HT1080 (cell line): ENCODE measurements around the gene SART3. TPM values are rescaled to one million over a fixed set of nuclear protein-coding genes. Genes with fewer than 3 reads are reported as not detected.

Experiments used
- DNase-seq: peaks from one replicate; pipeline ENCODE4 v3.0.0-alpha.2; 2015; ENCODE audit warnings: low read depth
- total RNA-seq: library from RNA; depleted of rRNA; stranded (reverse); fragments of >200 nt; shearing (Covaris generic); gene quantifications from 2 replicates; pipeline ENCODE4 v1.2.3, GENCODE V29; 2014

The SART3 gene
- total RNA-seq, 1 experiment from 2014 or later, result 229 TPM

GRCh38 chr12:108526482-108527165, 34.3 kb downstream of the SART3 start:
- DNase-seq, result no peak

GRCh38 chr12:108525681-108526080, 35.3 kb downstream of the SART3 start:
- DNase-seq, result peak; percentile 77

GRCh38 chr12:108523365-108523764, 37.6 kb downstream of the SART3 start:
- no peak for DNase-seq

- DNase-seq, result no peak
Observed at GRCh38 chr12:108519558-108519957, 41.4 kb downstream of the SART3 start.

- no peak for DNase-seq
Observed at GRCh38 chr12:108518716-108519496, 42.1 kb downstream of the SART3 start.

- DNase-seq, result no peak
Observed at GRCh38 chr12:108518101-108518715, 42.8 kb downstream of the SART3 start.

- no peak for DNase-seq
Observed at GRCh38 chr12:108517288-108518100, 43.5 kb downstream of the SART3 start.

- no peak for DNase-seq
Observed at GRCh38 chr12:108516511-108517275, 44.3 kb downstream of the SART3 start.

- no peak for DNase-seq
Observed at GRCh38 chr12:108515916-108516315, 45.1 kb downstream of the SART3 start.

GRCh38 chr12:108514973-108515814, 45.8 kb downstream of the SART3 start, which contains the start of gene FICD:
FICD (plus strand) TSS chr12:108515277; CDS start chr12:108516973, 1,696 bp downstream.
- DNase-seq, result peak; percentile 99

- DNase-seq, result no peak
Observed at GRCh38 chr12:108514468-108514972, 46.5 kb downstream of the SART3 start.

GRCh38 chr12:108511633-108512540, 49.1 kb downstream of the SART3 start:
- peak; percentile 66 for DNase-seq

- DNase-seq, result no peak
Observed at GRCh38 chr12:108510836-108511235, 50.1 kb downstream of the SART3 start.

- DNase-seq, result no peak
Observed at GRCh38 chr12:108509806-108510205, 51.2 kb downstream of the SART3 start.

GRCh38 chr12:108507971-108508642, 52.9 kb downstream of the SART3 start:
- peak; percentile 81 for DNase-seq

- DNase-seq, result no peak
Observed at GRCh38 chr12:108505129-108505528, 55.8 kb downstream of the SART3 start.

GRCh38 chr12:108502922-108503321, 58.1 kb downstream of the SART3 start:
- DNase-seq, result no peak

GRCh38 chr12:108498136-108498535, 62.8 kb downstream of the SART3 start:
- peak; percentile 53 for DNase-seq
